HepG2 (cell line): ENCODE measurements around the gene HES7. TPM values are rescaled to one million over a fixed set of nuclear protein-coding genes. Genes with fewer than 3 reads are reported as not detected.

Experiments
- EHMT2 ChIP-seq: fragments of 200-600 bp; sonication (generic); IDR thresholded peaks from 2 replicates; pipeline ENCODE4 v1.7.0; 2017; ENCODE audit warnings: antibody characterized with exemption, low read depth, low read length, borderline replicate concordance
- ELF4 ChIP-seq: sonication (generic); formaldehyde crosslinking; IDR thresholded peaks from 2 replicates; pipeline ENCODE4 v1.5.0; 2020; ENCODE audit warnings: missing genetic modification reagents, mild to moderate bottlenecking, moderate library complexity, borderline replicate concordance
- KDM5B ChIP-seq: sonication (generic); formaldehyde crosslinking; IDR thresholded peaks from 2 replicates; pipeline ENCODE4 v1.4.0; 2020; ENCODE audit warnings: missing genetic modification reagents, mild to moderate bottlenecking, borderline replicate concordance
- NFYB ChIP-seq: sonication (generic); formaldehyde crosslinking; IDR thresholded peaks from 2 replicates; pipeline ENCODE4 v1.4.0; 2020; ENCODE audit warnings: missing genetic modification reagents
- POLR2AphosphoS2 ChIP-seq: IDR thresholded peaks from 2 replicates; pipeline ENCODE4 v1.6.1; 2011; ENCODE audit warnings: low read depth, low read length, improper control_type of control experiment
- SOX6 ChIP-seq, 2 experiments: fragments of 450-650 bp in 1 of 2; sonication (generic) in 1 of 2; formaldehyde crosslinking in 1 of 2; IDR thresholded peaks; 2 replicates each; pipeline versions ENCODE4 v1.4.0 to v1.6.1; 2017 to 2020; ENCODE audit warnings: antibody characterized with exemption in 1 of 2, mild to moderate bottlenecking in 1 of 2, missing genetic modification reagents in 1 of 2
- SP5 ChIP-seq: IDR thresholded peaks from 2 replicates; pipeline ENCODE4 v1.6.1; 2016; ENCODE audit warnings: low read depth, borderline replicate concordance
- ZKSCAN8 ChIP-seq: IDR thresholded peaks from 2 replicates; pipeline ENCODE4 v1.6.1; 2016; ENCODE audit warnings: borderline replicate concordance, missing genetic modification reagents, missing compliant biosample characterization
- ZNF335 ChIP-seq: sonication (generic); formaldehyde crosslinking; IDR thresholded peaks from 2 replicates; pipeline ENCODE4 v1.4.0; 2020; ENCODE audit warnings: missing genetic modification reagents
- ZNF343 ChIP-seq: sonication (generic); formaldehyde crosslinking; IDR thresholded peaks from 2 replicates; pipeline ENCODE4 v1.4.0; 2020; ENCODE audit warnings: mild to moderate bottlenecking, missing genetic modification reagents
- ZNF644 ChIP-seq: IDR thresholded peaks from 2 replicates; pipeline ENCODE4 v1.6.1; 2016; ENCODE audit warnings: low read depth
- ZNF792 ChIP-seq: IDR thresholded peaks from 2 replicates; pipeline ENCODE4 v1.6.1; 2016
- polyA plus RNA-seq, 8 experiments: library from polyadenylated mRNA; depleted of rRNA in 3 of 8; stranded (reverse) in 7 of 8; unstranded in 1 of 8; fragments of >200 nt; fragmentation: Illumina TruSeq in 4 of 8; extraction: Trizol in 4 of 8; gene quantifications; 2 replicates each; pipeline versions ENCODE4 v1.2.1 to v1.2.3, GENCODE V29; 2011 to 2016; ENCODE audit warnings: low read depth in 4 of 8, missing spikeins in 1 of 8, mixed read lengths in 1 of 8; ENCODE audit not compliant: insufficient read depth in 1 of 8
- total RNA-seq, 5 experiments: library from RNA; depleted of rRNA; stranded (reverse); fragments of >200 nt; fragmentation: Illumina TruSeq; extraction: Trizol; gene quantifications; 2 replicates each; pipeline ENCODE4 v1.2.3, GENCODE V29; 2016; ENCODE audit warnings: low read depth in 1 of 5
- TF ChIP-seq, protein P1 (sequence below): sonication (generic); formaldehyde crosslinking; IDR thresholded peaks from 2 replicates; pipeline ENCODE4 v1.5.0; 2020; ENCODE audit warnings: mild to moderate bottlenecking, missing genetic modification reagents, borderline replicate concordance
- TF ChIP-seq, protein P2 (sequence below): sonication (generic); formaldehyde crosslinking; IDR thresholded peaks from 2 replicates; pipeline ENCODE4 v1.5.1; 2020; ENCODE audit warnings: mild to moderate bottlenecking, missing genetic modification reagents, moderate library complexity
- TF ChIP-seq, protein P3 (sequence below): sonication (generic); formaldehyde crosslinking; IDR thresholded peaks from 2 replicates; pipeline ENCODE4 v1.4.0; 2020; ENCODE audit warnings: missing genetic modification reagents, borderline replicate concordance

HES7 gene
- total and polyA plus RNA-seq, 2 of the 13 experiments (the other 11 are each of a cell fraction or from before 2014, with no cell fraction given) = not detected

- TF ChIP-seq, protein P1, sequence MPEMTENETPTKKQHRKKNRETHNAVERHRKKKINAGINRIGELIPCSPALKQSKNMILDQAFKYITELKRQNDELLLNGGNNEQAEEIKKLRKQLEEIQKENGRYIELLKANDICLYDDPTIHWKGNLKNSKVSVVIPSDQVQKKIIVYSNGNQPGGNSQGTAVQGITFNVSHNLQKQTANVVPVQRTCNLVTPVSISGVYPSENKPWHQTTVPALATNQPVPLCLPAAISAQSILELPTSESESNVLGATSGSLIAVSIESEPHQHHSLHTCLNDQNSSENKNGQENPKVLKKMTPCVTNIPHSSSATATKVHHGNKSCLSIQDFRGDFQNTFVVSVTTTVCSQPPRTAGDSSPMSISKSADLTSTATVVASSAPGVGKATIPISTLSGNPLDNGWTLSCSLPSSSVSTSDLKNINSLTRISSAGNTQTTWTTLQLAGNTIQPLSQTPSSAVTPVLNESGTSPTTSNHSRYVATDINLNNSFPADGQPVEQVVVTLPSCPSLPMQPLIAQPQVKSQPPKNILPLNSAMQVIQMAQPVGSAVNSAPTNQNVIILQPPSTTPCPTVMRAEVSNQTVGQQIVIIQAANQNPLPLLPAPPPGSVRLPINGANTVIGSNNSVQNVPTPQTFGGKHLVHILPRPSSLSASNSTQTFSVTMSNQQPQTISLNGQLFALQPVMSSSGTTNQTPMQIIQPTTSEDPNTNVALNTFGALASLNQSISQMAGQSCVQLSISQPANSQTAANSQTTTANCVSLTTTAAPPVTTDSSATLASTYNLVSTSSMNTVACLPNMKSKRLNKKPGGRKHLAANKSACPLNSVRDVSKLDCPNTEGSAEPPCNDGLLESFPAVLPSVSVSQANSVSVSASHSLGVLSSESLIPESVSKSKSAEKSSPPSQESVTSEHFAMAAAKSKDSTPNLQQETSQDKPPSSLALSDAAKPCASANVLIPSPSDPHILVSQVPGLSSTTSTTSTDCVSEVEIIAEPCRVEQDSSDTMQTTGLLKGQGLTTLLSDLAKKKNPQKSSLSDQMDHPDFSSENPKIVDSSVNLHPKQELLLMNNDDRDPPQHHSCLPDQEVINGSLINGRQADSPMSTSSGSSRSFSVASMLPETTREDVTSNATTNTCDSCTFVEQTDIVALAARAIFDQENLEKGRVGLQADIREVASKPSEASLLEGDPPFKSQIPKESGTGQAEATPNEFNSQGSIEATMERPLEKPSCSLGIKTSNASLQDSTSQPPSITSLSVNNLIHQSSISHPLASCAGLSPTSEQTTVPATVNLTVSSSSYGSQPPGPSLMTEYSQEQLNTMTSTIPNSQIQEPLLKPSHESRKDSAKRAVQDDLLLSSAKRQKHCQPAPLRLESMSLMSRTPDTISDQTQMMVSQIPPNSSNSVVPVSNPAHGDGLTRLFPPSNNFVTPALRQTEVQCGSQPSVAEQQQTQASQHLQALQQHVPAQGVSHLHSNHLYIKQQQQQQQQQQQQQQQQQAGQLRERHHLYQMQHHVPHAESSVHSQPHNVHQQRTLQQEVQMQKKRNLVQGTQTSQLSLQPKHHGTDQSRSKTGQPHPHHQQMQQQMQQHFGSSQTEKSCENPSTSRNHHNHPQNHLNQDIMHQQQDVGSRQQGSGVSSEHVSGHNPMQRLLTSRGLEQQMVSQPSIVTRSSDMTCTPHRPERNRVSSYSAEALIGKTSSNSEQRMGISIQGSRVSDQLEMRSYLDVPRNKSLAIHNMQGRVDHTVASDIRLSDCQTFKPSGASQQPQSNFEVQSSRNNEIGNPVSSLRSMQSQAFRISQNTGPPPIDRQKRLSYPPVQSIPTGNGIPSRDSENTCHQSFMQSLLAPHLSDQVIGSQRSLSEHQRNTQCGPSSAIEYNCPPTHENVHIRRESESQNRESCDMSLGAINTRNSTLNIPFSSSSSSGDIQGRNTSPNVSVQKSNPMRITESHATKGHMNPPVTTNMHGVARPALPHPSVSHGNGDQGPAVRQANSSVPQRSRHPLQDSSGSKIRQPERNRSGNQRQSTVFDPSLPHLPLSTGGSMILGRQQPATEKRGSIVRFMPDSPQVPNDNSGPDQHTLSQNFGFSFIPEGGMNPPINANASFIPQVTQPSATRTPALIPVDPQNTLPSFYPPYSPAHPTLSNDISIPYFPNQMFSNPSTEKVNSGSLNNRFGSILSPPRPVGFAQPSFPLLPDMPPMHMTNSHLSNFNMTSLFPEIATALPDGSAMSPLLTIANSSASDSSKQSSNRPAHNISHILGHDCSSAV (CRISPR knock-in tag) = no peak
- TF ChIP-seq ZNF644 (CRISPR knock-in tag) (no peak), ZKSCAN8 (CRISPR knock-in tag) (no peak), ZNF335 (CRISPR knock-in tag) (peak; percentile 28; the same call in 1 of the 2 replicates), ZNF343 (CRISPR knock-in tag) (peak; percentile 88), NFYB (CRISPR knock-in tag) (peak; percentile 81), KDM5B (CRISPR knock-in tag) (peak; percentile 65; the same call in 1 of the 2 replicates), SP5 (CRISPR knock-in tag) (no peak), ZNF792 (CRISPR knock-in tag) (peak; percentile 36; the same call in 1 of the 2 replicates), EHMT2 (no peak), POLR2AphosphoS2 (no peak), ELF4 (CRISPR knock-in tag) (no peak), SOX6 (IDR thresholded peaks at IDR 0.05) (no peak), SOX6 (CRISPR knock-in tag; IDR thresholded peaks at IDR 0.05) (peak; percentile 75)
- TF ChIP-seq, protein P2, sequence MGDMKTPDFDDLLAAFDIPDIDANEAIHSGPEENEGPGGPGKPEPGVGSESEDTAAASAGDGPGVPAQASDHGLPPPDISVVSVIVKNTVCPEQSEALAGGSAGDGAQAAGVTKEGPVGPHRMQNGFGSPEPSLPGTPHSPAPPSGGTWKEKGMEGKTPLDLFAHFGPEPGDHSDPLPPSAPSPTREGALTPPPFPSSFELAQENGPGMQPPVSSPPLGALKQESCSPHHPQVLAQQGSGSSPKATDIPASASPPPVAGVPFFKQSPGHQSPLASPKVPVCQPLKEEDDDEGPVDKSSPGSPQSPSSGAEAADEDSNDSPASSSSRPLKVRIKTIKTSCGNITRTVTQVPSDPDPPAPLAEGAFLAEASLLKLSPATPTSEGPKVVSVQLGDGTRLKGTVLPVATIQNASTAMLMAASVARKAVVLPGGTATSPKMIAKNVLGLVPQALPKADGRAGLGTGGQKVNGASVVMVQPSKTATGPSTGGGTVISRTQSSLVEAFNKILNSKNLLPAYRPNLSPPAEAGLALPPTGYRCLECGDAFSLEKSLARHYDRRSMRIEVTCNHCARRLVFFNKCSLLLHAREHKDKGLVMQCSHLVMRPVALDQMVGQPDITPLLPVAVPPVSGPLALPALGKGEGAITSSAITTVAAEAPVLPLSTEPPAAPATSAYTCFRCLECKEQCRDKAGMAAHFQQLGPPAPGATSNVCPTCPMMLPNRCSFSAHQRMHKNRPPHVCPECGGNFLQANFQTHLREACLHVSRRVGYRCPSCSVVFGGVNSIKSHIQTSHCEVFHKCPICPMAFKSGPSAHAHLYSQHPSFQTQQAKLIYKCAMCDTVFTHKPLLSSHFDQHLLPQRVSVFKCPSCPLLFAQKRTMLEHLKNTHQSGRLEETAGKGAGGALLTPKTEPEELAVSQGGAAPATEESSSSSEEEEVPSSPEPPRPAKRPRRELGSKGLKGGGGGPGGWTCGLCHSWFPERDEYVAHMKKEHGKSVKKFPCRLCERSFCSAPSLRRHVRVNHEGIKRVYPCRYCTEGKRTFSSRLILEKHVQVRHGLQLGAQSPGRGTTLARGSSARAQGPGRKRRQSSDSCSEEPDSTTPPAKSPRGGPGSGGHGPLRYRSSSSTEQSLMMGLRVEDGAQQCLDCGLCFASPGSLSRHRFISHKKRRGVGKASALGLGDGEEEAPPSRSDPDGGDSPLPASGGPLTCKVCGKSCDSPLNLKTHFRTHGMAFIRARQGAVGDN (CRISPR knock-in tag) = peak; percentile 89
- TF ChIP-seq, protein P3, sequence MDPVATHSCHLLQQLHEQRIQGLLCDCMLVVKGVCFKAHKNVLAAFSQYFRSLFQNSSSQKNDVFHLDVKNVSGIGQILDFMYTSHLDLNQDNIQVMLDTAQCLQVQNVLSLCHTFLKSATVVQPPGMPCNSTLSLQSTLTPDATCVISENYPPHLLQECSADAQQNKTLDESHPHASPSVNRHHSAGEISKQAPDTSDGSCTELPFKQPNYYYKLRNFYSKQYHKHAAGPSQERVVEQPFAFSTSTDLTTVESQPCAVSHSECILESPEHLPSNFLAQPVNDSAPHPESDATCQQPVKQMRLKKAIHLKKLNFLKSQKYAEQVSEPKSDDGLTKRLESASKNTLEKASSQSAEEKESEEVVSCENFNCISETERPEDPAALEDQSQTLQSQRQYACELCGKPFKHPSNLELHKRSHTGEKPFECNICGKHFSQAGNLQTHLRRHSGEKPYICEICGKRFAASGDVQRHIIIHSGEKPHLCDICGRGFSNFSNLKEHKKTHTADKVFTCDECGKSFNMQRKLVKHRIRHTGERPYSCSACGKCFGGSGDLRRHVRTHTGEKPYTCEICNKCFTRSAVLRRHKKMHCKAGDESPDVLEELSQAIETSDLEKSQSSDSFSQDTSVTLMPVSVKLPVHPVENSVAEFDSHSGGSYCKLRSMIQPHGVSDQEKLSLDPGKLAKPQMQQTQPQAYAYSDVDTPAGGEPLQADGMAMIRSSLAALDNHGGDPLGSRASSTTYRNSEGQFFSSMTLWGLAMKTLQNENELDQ (CRISPR knock-in tag) = no peak
Observed at GRCh38 chr17:8152112-8152775, 28.3 kb upstream of the HES7 start, which contains the start of gene PER1 (continued).
